ENCODE results near the gene AP1M2.
"Not testable (repeated sequence)": the region's sequence is repeated elsewhere in the genome, so short reads cannot be mapped to it uniquely, and the experiment has no call there.

Gene AP1M2

DNA sequence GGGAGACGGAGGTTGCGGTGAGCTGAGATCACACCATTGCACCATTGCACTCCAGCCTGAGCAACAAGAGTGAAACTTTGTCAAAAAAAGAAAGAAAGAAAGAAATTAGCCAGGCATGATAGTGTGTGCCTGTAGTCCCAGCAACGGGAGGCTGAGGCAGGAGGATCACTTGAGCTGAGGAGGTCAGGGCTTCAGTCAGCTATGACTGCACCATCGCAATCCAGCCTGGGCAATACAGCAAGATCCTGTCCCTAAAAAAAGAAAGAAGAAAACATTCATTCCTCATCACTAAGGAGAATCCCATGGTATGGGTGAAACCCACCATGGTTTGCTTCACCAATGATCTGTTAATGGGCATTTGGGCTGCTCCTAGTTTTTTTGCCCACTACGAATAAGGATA is 13.0 kb upstream of the AP1M2 start:
- DNase-seq, result no peak

- DNase-seq, result no peak
Measured at GRCh38 chr19:10593820-10594637, 6.9 kb upstream of the AP1M2 start.

DNA sequence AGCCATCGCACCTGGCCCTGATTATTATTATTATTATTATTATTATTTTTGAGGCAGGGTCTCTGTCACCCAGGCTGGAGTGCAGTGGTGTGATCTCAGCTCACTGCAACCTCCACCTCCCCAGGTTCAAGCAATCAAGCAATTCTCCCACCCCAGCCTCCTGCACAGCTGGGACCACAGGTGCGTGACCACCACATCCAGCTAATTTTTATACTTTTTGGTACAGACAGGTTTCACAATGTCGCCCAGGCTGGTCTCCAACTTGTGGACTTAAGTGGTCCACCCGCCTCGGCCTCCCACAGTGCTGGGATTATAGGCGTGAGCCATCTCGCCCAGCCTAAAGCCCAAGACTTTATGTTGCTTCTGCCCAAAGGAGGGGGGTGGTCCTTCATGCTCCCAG is 6.0 kb upstream of the AP1M2 start:
- DNase-seq, result no peak

- DNase-seq, result no peak
Measured at GRCh38 chr19:10587839-10588150, 683 bp upstream of the AP1M2 start.

DNA sequence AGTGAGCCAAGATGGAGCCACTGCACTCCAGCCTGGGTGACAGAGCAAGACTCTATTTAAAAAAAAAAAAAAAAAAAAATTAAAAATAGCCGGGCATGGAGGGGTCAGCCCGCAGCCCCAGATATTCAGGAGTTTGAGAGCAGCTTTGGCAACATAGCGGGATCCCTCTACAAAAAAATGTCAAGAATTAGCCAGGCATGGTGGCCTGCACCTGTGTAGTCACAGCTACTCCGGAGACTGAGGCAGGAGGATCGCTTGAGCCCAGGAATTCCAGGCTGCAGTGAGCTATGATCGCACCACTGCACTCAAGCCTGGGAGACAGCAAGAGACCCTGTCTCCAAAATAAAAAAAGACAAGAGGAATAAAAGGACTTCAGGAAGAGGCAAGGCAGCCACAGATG is 716 bp downstream of the AP1M2 start:
- no peak for DNase-seq

DNA sequence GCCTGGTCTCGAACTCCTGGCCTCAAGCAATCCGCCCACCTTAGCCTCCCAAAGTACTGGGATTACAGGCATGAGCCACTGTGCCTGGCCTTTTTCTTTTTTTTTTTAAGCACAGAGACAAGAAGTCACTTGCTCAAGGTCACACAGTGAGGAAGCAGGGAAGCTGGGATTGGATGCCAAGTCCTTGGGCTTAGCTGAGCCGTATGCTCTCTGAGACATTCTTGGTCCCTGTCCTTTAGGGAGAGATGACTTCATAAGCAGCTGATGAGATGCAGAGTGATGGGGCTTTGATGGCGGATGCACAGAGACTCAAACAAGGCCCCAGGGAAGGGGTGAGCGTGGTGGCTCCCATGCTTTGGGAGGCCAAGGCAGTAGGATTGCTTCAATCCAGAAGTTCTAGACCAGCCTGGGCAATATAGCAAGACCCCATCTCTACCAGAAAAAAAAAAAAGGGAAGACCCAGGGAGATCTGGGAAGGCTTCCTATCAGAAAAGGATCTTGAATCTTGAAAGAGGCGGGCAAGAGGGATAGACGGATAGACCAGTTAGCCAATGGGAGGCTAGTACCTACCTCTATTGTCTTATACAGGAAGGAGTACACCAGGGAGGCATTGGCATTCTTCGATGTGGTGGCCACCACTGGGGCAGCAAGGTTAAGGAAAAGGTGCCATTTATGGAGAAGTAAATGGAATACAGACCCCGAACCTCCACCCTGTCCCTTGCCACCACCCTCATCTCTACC is 3.9 kb downstream of the AP1M2 start:
- no peak for DNase-seq

GRCh38 chr19:10582091-10582490 is 5.0 kb downstream of the AP1M2 start:
- DNase-seq, result no peak

GRCh38 chr19:10580979-10581631 is 6.0 kb downstream of the AP1M2 start:
- no peak for DNase-seq

- no peak for DNase-seq
Measured at GRCh38 chr19:10577951-10578350, 9.2 kb downstream of the AP1M2 start.

DNA sequence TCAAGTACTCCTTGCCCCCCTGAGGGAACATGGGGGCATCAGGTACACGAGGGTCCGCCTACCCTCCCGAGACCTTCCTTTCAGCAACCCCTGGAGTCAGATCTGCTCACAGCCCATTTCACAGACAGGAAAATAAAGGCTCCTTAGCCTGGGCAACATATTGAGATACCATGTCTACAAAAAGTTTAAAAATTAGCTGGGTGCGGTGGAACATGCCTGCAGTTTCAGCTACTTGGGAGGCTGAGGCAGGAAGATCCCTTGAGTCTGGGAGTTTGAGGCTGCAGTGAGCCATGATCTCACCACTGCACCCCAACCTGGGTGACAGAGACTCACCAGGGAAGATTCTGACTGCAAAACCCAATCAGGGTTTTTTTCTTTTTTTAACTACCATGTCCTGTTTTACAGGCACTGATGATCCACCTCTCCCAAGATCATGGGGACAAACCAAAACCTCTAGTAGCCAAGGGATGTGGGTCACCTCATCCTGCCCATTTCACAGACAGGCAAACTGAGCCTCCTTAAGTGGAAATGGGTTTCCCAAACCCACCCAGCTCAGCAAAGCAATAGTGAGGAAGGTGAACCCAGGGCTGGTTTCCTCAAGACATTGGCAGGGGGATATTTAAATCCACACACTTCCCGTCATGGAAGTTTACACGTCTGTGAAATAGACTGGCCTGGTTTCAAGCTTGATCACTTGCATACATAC is 11.9 kb downstream of the AP1M2 start:
- DNase-seq, result no peak

- DNase-seq, result no peak
Measured at GRCh38 chr19:10574462-10574861, 12.7 kb downstream of the AP1M2 start.

DNA sequence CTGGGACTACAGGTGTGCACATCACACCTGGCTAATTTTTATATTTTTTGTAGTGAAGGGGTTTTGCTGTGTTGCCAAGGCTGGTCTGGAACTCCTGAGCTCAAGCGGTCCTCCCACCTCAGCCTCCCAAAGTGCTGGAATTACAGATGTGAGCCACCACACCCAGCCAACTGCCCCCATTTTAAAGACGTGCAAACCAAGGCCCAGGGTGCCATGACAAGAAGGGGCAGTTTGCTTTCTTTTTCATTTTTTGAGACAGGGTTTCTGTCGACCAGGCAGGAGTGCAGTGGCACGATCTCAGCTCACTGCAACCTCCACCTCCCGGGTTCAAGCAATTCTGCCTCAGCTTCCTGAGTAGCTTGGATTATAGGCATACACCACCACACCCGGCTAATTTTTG is 13.3 kb downstream of the AP1M2 start:
- DNase-seq, result not testable (repeated sequence)

GRCh38 chr19:10568826-10569651 is 18.1 kb downstream of the AP1M2 start, which contains the start of gene CDKN2D:
TSS of gene CDKN2D (minus strand) at chr19:10568979. CDS start at chr19:10568653, 326 bp downstream.
- peak; percentile 63 for DNase-seq

DNA sequence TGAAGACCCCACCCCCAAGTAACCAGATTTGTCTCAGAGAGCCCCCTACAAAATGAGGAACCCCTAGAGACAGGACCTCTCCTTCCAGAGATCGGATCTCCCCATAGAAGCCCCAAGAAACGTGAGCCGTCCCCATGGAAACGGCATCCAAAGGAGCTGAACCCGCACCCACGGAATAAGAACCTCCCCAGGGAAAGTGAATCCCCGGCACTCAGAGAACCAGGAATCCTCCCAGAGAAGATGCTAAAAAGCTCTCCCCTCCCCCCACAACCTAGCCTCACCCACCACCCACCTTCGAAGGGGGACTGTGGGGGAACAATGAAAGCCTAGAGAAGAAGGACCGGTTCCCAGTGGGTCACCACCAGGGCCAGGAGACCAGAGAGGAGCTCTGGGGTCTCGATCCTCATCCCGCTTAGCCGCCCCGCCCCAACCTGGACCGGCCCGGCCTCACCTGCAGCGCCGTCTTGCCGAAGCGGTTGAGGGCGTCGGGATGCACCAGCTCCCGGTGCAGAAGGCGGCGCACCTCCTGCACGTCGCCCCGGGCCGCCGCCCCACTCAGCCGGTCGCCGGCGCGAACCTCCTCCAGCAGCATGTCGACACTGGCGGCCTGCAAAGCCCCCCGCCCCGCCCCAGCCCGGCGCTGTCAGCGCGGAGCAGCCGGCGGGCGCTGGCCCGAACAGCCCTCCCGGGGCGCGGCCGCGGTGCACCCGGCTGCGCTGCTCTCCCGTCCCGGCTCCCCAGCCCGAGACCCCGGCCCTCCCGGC is 18.9 kb downstream of the AP1M2 start:
- DNase-seq, result no peak

DNA sequence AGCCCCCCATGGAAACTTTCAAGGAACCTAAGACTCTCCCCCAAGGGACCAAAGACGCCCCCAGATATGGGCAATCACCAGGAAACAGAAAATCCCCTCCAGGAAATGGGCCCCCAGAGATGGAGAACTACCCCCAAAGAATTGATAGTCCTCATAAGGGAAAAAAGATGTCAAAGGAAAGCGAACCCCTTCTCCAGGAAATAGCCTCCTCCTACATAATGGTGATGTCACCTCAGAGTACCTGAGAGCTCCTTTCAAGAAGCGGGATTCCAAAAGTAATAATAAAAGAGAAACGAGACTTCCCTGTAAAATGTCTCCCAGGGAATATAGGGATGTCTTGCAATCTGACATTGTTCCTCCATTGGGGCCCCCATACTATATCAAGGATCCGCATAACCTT is 19.5 kb downstream of the AP1M2 start:
- no peak for DNase-seq

- DNase-seq, result no peak
Measured at GRCh38 chr19:10566658-10567410, 20.3 kb downstream of the AP1M2 start.

GRCh38 chr19:10566408-10566657 is 20.8 kb downstream of the AP1M2 start:
- DNase-seq, result no peak

GRCh38 chr19:10565567-10566407 is 21.3 kb downstream of the AP1M2 start, which contains the start of gene KRI1:
TSS of gene KRI1 (minus strand) at chr19:10566010. CDS start at chr19:10565999, 11 bp downstream.
- DNase-seq, result no peak

DNA sequence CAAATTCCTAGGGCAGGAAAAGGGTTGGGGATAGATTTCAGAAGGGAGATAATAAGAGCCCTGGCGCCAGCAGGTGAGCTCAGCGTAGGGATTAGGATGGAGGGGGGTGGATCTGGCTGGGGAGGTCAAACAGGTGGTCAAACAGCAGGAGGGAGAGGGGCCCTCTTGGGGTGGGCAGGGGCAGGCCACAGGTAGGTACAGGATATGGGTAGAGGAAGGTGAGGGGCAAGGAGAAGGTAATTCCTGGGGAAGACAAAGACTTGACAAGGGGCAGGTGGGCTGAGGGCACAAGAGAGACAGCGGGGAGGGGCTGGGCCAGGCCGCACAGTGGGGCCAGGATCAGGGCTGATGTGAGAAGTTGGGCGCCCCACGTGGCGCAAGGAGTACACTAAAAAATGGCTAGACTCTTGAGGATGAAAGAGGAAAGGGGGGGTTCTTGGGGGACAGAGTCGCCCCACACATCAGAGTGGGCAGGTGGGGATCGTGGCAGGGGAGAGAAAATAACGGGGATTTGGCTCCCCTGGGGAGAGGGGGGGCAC is 22.0 kb downstream of the AP1M2 start:
- DNase-seq, result no peak

DNA sequence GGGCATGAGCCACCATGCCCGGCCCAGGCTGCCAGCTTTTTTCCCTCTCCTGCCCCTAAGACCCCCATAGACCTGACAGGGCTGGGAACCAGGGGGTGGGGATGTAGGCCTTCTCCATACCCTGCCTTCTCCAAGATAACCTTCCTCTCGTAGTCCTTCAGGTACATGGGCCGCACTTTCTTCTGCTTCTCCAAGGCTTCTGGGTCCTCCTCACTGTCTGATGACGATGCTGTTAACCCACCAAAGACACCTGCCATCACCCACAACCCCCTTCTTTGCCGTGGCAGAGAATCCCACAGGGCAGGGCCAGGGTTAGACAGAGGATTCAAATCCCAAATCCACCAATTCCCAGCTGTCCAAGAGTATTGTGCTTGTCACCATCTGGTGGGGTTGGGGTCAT is 24.5 kb downstream of the AP1M2 start:
- no peak for DNase-seq
